Activated T-helper 1 cell treated with Interleukin-2 at 50 U/mL for 16 hours (primary cell): ENCODE results near the gene KSR2.
"Not testable (repeated sequence)": the region's sequence is repeated elsewhere in the genome, so short reads cannot be mapped to it uniquely, and the experiment has no call there.

Experiments
- DNase-seq: peaks from one replicate; pipeline ENCODE4 v3.0.0-alpha.2; 2020; ENCODE audit warnings: low read depth

The KSR2 gene

DNA sequence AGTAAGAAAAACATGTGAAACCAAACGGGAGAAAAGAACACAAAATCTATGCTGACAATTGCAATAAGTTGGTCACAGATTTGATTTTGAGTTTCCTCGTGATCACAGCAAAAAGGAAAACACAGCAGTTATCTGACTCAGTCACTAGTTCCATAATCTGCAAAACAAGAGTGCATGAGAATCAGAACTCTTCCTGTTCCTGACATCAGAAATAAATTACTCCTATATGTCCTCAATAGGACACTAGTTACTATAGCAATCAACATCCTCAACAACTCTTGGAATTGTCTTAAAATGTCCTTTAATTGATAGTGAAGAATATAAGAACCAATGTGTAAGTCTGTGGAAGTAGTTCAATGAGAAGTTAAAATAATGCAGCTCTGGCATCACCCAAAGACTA is 339.3 kb downstream of the KSR2 start:
- DNase-seq = no peak

- DNase-seq = not testable (repeated sequence)
Measured at GRCh38 chr12:117628711-117629110, 340.1 kb downstream of the KSR2 start.

DNA sequence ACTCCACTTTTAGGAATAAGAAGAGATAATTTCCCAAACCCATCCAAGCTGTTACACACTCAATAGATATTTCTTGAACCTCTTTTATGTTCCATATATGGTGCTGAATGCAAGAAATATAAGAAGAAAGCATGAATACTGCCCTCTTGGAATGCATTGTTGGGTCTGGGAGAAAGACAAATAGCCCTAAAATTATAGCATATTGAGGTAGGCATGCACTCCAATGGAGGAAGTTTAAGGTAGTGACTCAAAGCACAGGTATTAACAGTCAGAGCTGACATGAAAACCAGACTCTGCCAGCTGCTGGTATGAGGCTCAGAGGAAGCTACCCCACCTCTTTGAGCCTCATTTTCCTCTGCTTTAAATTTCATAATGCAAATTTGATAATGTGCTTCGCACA is 346.0 kb downstream of the KSR2 start:
- DNase-seq = no peak

DNA sequence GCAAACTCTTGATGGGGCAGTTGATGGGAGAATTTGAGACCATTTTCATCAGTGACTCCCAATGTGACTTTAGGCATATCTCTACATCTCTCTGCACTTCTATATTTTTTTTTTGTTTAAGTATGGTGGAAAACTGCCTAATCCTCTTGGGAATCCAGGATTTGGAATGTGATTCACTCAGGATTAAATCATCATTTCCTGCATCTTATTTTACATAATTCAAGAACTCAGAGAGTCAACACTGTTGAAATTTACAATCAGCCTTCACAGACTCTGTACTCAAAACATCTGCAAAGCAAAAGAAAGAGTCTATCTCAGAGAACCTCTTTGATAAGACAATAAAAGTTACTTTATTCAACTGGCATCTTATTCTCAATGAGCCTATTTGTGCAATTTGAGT is 346.7 kb downstream of the KSR2 start:
- no peak for DNase-seq

DNA sequence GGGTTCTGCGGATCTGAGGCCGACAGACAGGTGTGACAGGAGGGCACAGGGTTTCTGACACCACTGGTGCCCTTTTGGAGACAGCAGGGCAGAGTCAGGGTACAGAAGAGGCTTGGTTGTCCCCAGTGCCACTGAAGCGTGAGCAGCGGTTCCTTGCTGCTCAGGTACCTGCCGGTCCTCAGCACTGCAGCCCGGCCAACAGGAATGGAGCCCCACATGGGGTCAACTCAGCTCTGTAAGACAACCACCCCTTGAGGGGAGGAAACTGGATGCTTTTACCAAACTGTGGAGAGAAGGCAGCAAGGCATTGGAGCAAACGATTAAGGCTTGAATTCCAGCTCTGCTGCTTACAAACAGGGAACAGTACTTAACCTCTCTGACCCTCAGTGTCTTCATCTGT is 361.0 kb downstream of the KSR2 start:
- no peak for DNase-seq

DNA sequence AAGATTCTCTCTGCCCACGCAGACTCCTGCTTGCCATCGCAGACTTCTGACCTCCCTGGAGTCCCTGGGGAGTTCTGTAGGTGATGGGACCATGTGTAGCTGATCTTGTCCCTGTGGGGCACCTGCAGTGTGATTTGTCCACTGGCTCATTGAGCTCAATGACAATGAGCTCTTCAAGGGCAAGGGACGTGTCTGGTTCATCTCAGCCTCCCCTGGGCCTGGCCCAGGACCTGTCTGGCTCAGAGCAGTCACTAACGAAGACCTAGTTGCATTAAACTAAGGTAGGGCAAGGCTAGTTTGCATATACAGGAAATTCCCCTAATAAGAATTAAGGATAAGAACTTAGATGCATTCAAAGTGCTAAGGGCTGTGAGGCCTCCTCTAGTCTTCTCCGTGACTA is 361.8 kb downstream of the KSR2 start:
- DNase-seq = no peak

DNA sequence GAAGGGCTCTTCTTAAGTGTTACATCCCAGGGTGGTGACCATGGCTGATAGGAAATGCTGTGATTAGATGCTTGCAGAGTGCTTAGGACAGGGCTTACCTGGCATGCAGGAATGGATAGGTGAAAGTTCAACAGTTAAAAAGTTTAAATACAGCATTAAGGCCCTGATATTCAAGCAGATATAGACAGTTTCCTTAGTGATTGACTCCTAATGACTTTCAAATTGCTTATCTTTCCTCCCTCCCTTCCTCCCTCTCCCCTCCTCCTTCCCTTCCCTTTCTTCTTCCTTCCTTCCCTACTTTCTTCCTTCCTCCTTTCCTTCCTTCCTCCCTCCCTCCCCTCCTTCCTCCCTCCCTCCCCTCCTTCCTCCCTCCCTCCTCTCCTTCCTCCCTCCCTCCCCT is 362.8 kb downstream of the KSR2 start:
- DNase-seq = no peak

- no peak for DNase-seq
Measured at GRCh38 chr12:117603316-117604113, 365.3 kb downstream of the KSR2 start.

DNA sequence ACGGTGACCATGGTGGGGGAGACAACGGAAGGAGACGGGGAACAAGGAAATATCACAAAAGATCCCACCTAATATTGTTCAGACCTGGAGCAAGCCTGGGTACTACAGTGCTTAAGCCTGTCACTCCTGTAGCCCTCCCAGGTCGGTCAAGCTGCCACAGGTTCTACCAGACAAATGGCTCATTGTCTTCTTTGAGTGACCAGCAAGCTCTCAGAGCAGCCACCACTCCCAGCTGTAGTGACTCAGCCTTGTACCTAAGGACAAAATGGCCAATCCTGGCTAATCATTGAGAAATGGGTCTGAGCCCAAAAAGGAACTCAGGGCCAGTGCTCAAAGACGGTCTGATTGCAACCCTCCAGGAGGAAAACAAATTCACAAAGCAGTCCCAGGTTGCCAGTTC is 368.9 kb downstream of the KSR2 start:
- no peak for DNase-seq

GRCh38 chr12:117596968-117597367 is 371.8 kb downstream of the KSR2 start:
- DNase-seq = no peak

GRCh38 chr12:117595751-117596150 is 373.0 kb downstream of the KSR2 start:
- no peak for DNase-seq

- no peak for DNase-seq
Measured at GRCh38 chr12:117594481-117594880, 374.3 kb downstream of the KSR2 start.

- no peak for DNase-seq
Measured at GRCh38 chr12:117593815-117594400, 374.9 kb downstream of the KSR2 start.

- no peak for DNase-seq
Measured at GRCh38 chr12:117592588-117593305, 376.0 kb downstream of the KSR2 start.

DNA sequence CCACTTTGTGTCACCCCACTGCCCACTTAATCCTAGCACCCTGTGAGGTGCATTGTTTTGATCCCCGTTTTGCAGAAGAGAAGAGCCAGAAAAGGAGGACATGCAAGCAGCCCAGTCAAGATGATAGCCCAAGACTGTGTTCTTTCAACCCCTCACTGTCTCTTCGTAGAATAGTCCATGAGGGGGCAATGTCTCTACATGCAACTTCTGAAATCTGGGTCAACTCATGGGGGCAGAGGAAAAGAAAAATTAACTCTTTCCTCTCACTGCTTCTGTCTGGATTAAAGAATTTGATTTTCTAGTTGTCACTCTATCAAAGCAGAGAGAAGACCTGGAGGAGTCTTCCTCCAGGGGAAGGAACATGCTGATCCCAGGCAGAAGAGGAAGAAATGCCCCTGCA is 377.8 kb downstream of the KSR2 start:
- no peak for DNase-seq

DNA sequence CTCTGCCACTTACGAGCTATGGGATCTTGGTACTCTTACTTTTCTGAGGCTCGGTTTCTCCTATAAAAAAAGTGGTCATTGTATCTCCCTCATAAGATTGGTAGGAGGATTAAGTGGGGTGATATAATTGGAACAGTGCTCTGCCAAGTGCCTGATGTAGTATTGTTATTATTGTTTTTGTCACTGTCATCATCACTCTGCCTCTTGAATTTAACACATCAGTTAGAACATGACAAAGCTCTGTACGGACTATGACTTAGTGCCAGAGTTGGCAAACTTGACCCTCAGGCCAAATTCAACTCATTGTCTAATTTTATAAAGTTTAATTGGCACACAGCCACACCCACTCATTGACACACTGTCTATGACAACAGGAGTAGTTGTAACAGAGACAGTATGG is 378.4 kb downstream of the KSR2 start:
- DNase-seq = no peak

DNA sequence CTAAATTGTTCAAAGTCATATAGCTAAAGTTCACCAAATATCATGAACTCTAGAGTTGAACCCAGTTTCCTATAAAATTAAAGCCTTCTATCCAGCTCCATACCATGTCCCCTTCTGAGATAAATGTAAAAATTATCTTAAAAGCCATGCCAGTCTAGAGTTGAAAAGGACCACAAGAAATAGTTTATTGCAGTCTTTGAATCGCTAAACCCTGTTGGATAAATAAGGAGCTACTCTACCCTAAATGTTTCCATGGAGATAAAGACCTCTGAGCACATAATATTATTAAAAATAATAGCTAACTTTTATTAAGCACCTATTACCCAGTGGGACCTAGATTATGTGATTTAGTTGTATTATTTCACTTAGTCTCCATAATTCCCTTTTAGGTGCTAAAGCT is 379.8 kb downstream of the KSR2 start:
- DNase-seq = no peak

DNA sequence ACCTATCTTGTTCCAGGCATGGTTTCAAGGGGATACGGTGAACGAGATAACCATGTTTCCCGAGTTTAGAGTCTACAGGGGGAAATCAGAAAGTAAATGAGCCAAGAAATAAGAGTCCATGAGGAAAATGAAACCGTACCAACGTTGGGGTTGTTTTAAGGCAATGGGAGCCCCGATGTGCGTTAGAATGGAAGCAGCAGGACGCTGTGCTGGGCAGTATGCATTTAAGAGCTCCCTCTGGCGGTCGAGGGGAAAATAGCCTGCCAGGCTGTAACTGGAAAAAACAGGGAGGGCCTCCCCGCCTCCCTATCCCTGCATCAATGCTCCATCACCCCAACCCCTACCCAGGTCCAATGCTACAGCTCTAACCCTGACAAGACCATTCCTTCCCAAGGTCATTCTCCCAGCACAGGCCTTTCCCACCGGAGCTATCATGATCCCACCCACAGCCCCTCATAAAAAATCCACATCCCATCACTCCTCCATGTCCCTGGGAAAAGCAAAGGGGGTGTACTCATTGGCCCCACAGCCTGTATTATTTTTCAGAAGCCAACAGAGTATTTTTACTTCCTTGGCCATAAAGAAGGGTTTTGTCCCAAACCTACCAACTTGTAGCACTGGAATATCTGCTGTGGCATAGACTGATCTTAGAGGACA is 381.0 kb downstream of the KSR2 start:
- no peak for DNase-seq

GRCh38 chr12:117583677-117584225 is 385.0 kb downstream of the KSR2 start:
- DNase-seq = no peak

GRCh38 chr12:117583092-117583491 is 385.7 kb downstream of the KSR2 start:
- no peak for DNase-seq

- DNase-seq = no peak
Measured at GRCh38 chr12:117582135-117582784, 386.5 kb downstream of the KSR2 start.

DNA sequence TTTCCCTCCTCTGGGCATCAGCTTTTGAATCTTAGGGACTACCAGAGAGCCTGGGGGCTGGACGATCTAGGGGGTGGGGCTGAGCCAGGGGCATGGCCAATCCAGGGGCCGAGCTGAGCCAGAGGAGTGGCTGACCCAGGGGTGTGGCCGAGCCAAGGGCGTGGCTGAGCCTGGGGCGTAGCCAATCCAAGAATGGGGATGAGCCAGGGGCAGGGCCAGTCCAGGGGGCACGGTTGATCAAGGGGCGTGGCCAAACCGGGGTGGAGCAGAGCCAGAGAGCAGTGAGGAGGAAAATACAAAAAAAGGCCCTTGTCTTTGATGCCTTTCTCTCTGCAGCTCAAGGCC is 388.1 kb downstream of the KSR2 start:
- DNase-seq = no peak
